ENCODE results near the gene CES2. TPM values are rescaled to one million over a fixed set of nuclear protein-coding genes. Genes with fewer than 3 reads are reported as not detected.
A peak's percentile ranks its signal among the peaks of the same experiment; 100 is the strongest.

CES2 gene
- total and polyA plus RNA-seq, 9 of the 15 experiments (the other 6 are each of a cell fraction or from before 2014, with no cell fraction given) = 2.2 to 37.9 (median 24.4) TPM

GRCh38 chr16:66911801-66912200, 23.5 kb upstream of the CES2 start (continued):
- no peak for TF ChIP-seq ZNF668 (CRISPR knock-in tag; IDR thresholded peaks at IDR 0.05)
- TF ChIP-seq ATF1 (CRISPR knock-in tag; IDR thresholded peaks at IDR 0.05) = no peak
- no peak for TF ChIP-seq ATF1 (tag; IDR thresholded peaks at IDR 0.05)
- no peak for TF ChIP-seq SRSF3 (IDR thresholded peaks at IDR 0.05; ENCODE audit: insufficient read depth, low read length)

DNA sequence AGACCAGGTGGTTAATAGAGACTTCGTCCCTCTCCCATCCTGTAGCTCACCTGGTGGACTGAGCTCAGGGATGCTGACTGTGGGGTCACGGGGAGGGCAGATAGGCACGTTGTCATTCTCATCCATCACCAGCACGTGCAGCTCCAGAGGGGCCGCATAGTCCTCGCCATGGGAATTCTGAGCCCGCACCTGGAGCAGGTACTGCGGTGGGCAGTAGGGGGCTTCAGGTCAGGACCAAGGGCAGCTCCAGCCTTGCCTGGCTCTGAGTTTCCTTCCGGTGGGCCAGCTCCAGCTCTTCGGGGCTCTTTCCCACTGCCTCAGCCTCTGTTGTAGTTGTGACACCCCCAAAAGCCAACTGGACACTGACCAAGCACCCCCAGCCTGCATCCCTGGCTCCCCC, 22.2 kb upstream of the CES2 start:
- Histone ChIP-seq H2AFZ (ENCODE audit: low read depth, low read length) (no peak overlapping the region), H3K79me2 (ENCODE audit: control insufficient read depth, insufficient read depth, low read length) (no peaks in the 10 kb centered on the region), H3K4me2 (ENCODE audit: insufficient read depth, low read length) (no peak overlapping the region), H3K9ac (ENCODE audit: insufficient read depth in 1 of 2, low read depth in 2 of 2, low read length in 2 of 2) (no peak overlapping the region), H3K9me3 (replicated peaks; ENCODE audit: control insufficient read depth, insufficient read depth, low read depth, low read length) (no peaks in the 10 kb centered on the region), H3K36me3 (ENCODE audit: control insufficient read depth, insufficient read depth, low read length) (no peaks in the 10 kb centered on the region), H4K20me1 (replicated peaks; ENCODE audit: control insufficient read depth, insufficient read depth, low read length) (no peaks in the 10 kb centered on the region), H3K27ac (ENCODE audit: extremely low read depth, low read depth, low read length) (no peak overlapping the region), H3K4me1 (replicated peaks in 1 of 2; ENCODE audit: control insufficient read depth in 2 of 2, insufficient read depth in 2 of 2, low read length in 2 of 2) (peaks cover 0 to 7% of the 10 kb centered on the region in 2 experiments; a peak in 2 of 5 replicates), H3K4me3 (no peak overlapping the region), H3K9me1 (ENCODE audit: control insufficient read depth, insufficient read depth, low read length) (no peaks in the 10 kb centered on the region), H3K27me3 (ENCODE audit: control insufficient read depth in 2 of 2, insufficient read depth in 2 of 2, low read length in 2 of 2) (peaks cover 15 to 45% of the 10 kb centered on the region in 2 experiments; a peak in 4 of 5 replicates)
- CTCF ChIA-PET (ENCODE audit: low intra/inter-chr PET ratio) = no interaction called here
- ATAC-seq (no peak), FAIRE-seq (no peak), DNase-seq (ENCODE audit: extremely low read depth in 1 of 4, low spot score in 3 of 4) (no peak)
- POLR2A ChIA-PET = interaction anchor here (1.2 kb wide), 1 partner anchor 8 kb away, joined by 6 read pairs; no protein-coding TSS in a partner anchor
- BruUV-seq (replicated peaks) = no TSS peak
- 10% methylated on average over 10 of the region's 10 CpGs for WGBS (ENCODE audit: insufficient coverage, low coverage, missing lambda C conversion rate)
- intact Hi-C loops (cut with micrococcal nuclease) = no loop called here
- TF ChIP-seq, protein P1, sequence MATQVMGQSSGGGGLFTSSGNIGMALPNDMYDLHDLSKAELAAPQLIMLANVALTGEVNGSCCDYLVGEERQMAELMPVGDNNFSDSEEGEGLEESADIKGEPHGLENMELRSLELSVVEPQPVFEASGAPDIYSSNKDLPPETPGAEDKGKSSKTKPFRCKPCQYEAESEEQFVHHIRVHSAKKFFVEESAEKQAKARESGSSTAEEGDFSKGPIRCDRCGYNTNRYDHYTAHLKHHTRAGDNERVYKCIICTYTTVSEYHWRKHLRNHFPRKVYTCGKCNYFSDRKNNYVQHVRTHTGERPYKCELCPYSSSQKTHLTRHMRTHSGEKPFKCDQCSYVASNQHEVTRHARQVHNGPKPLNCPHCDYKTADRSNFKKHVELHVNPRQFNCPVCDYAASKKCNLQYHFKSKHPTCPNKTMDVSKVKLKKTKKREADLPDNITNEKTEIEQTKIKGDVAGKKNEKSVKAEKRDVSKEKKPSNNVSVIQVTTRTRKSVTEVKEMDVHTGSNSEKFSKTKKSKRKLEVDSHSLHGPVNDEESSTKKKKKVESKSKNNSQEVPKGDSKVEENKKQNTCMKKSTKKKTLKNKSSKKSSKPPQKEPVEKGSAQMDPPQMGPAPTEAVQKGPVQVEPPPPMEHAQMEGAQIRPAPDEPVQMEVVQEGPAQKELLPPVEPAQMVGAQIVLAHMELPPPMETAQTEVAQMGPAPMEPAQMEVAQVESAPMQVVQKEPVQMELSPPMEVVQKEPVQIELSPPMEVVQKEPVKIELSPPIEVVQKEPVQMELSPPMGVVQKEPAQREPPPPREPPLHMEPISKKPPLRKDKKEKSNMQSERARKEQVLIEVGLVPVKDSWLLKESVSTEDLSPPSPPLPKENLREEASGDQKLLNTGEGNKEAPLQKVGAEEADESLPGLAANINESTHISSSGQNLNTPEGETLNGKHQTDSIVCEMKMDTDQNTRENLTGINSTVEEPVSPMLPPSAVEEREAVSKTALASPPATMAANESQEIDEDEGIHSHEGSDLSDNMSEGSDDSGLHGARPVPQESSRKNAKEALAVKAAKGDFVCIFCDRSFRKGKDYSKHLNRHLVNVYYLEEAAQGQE (IDR thresholded peaks at IDR 0.05; ENCODE audit: borderline replicate concordance) = peak; percentile 60
- TF ChIP-seq, protein P1 (CRISPR knock-in tag; IDR thresholded peaks at IDR 0.05; ENCODE audit: low read depth) = no peak
- TF ChIP-seq, protein P2, sequence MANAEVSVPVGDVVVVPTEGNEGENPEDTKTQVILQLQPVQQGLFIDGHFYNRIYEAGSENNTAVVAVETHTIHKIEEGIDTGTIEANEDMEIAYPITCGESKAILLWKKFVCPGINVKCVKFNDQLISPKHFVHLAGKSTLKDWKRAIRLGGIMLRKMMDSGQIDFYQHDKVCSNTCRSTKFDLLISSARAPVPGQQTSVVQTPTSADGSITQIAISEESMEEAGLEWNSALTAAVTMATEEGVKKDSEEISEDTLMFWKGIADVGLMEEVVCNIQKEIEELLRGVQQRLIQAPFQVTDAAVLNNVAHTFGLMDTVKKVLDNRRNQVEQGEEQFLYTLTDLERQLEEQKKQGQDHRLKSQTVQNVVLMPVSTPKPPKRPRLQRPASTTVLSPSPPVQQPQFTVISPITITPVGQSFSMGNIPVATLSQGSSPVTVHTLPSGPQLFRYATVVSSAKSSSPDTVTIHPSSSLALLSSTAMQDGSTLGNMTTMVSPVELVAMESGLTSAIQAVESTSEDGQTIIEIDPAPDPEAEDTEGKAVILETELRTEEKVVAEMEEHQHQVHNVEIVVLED (CRISPR knock-in tag; IDR thresholded peaks at IDR 0.05) = no peak
- in situ Hi-C loops (cut with MboI) = no loop called here
